NCI-H1092 (cell line): ENCODE results near the gene BRAT1.

Experiments used
- DNase-seq: peaks from one replicate; lab custom pipeline; 2025; lab: John Stamatoyannopoulos, UW

Gene BRAT1

GRCh38 chr7:2510130-2510776, 45.1 kb downstream of the BRAT1 start:
- no peak for DNase-seq

GRCh38 chr7:2509298-2509906, 45.9 kb downstream of the BRAT1 start:
- no peak for DNase-seq

GRCh38 chr7:2508327-2509215, 46.8 kb downstream of the BRAT1 start:
- no peak for DNase-seq

- no peak for DNase-seq
Observed at GRCh38 chr7:2507917-2508306, 47.4 kb downstream of the BRAT1 start.

GRCh38 chr7:2507208-2507916, 48.0 kb downstream of the BRAT1 start:
- no peak for DNase-seq

- DNase-seq, result no peak
Observed at GRCh38 chr7:2505401-2505800, 49.9 kb downstream of the BRAT1 start.

GRCh38 chr7:2504889-2505375, 50.4 kb downstream of the BRAT1 start:
- DNase-seq, result no peak

GRCh38 chr7:2504128-2504888, 51.0 kb downstream of the BRAT1 start:
- no peak for DNase-seq

- no peak for DNase-seq
Observed at GRCh38 chr7:2503056-2503941, 52.0 kb downstream of the BRAT1 start.

- no peak for DNase-seq
Observed at GRCh38 chr7:2502647-2502966, 52.7 kb downstream of the BRAT1 start.

GRCh38 chr7:2501947-2502646, 53.2 kb downstream of the BRAT1 start:
- DNase-seq, result no peak

- DNase-seq, result no peak
Observed at GRCh38 chr7:2500701-2501100, 54.6 kb downstream of the BRAT1 start.

- DNase-seq, result no peak
Observed at GRCh38 chr7:2499719-2500430, 55.4 kb downstream of the BRAT1 start.

- no peak for DNase-seq
Observed at GRCh38 chr7:2499181-2499580, 56.1 kb downstream of the BRAT1 start.

GRCh38 chr7:2498708-2499107, 56.6 kb downstream of the BRAT1 start:
- DNase-seq, result no peak

GRCh38 chr7:2497500-2498336, 57.6 kb downstream of the BRAT1 start:
- no peak for DNase-seq

- no peak for DNase-seq
Observed at GRCh38 chr7:2497065-2497464, 58.3 kb downstream of the BRAT1 start.

GRCh38 chr7:2496375-2496774, 58.9 kb downstream of the BRAT1 start:
- no peak for DNase-seq
